GM08714 (cell line): ENCODE data around the gene LIX1.
"Not testable (repeated sequence)": the region's sequence is repeated elsewhere in the genome, so short reads cannot be mapped to it uniquely, and the experiment has no call there.

Experiments used
- H3K4me3 ChIP-seq: fragments of 200-500 bp; sonication (Bioruptor generic); 2 replicates; pipeline ENCODE4 v1.5.1; 2014; ENCODE audit warnings: mild to moderate bottlenecking, low read length, inconsistent platforms
- ZNF274 ChIP-seq: IDR thresholded peaks from 2 replicates; pipeline ENCODE4 v1.6.1; 2012; ENCODE audit warnings: mild to moderate bottlenecking, low read depth, low read length

Gene LIX1

DNA sequence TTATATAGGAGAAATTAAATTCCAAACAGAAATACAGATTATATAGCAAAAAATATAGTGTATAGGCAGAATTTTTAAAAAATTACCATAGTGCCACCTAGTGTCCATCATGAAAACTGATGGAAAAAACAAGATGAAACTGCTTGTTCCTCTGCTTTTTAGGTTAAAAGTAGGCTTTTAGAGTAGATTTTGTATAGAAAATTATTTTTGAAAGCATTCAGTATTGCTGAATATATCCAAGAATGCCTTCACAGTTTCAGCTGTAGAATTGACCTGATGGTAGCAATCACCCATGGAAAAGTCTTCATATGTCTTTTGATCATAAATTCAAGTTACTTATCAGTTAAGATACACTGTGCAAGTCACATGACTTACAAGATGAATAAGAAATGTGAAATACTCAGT lies 21.0 kb upstream of the LIX1 start:
- TF ChIP-seq ZNF274: no peak

DNA sequence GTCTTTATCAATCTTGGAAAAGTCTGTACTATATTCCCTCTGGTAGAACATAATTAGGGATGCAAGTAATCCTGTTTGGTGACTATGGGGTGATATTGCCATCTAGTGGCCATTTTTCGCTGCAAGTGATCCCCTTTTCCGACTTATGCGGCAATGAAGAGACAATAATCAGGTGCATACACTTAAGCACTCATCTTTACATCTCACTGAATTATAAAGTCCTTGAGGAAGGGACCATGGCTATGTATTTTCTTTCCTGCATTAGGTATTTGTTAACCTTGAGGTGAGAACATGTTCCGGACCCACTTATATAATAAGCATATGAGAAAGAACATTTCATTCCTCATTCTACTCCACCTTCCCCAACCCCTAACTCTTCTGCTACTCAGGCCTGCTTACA lies 19.6 kb upstream of the LIX1 start:
- no peak overlapping the region for H3K4me3 ChIP-seq
- no peak for TF ChIP-seq ZNF274

More for the DNA sequence above, 21.0 kb upstream of the LIX1 start:
- no peak overlapping the region for H3K4me3 ChIP-seq

DNA sequence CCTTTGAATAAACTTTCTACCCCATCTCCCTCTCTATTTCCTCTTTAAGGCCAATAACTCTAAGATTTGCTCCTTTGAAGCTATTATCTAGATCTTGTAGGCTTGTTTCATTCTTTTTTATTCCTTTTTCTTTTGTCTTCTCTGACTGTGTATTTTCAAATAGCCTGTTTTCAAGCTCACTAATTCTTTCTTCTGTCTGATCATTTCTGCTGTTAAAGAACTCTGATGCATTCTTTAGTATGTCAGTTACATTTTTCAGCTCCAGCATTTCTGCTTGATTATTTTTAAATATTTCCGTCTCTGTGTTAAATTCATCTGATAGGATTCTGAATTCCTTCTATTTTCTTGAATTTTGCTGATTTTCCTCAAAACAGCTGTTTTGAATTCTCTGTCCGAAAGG lies 15.3 kb upstream of the LIX1 start:
- H3K4me3 ChIP-seq: no peak overlapping the region
- no peak for TF ChIP-seq ZNF274

GRCh38 chr5:97151370-97151769 lies 9.0 kb upstream of the LIX1 start:
- TF ChIP-seq ZNF274: no peak

GRCh38 chr5:97150401-97150800 lies 8.0 kb upstream of the LIX1 start:
- H3K4me3 ChIP-seq: no peak overlapping the region
- no peak for TF ChIP-seq ZNF274

More at GRCh38 chr5:97151370-97151769, 9.0 kb upstream of the LIX1 start:
- H3K4me3 ChIP-seq: no peak overlapping the region

- H3K4me3 ChIP-seq: no peak overlapping the region
- no peak for TF ChIP-seq ZNF274
Measured at GRCh38 chr5:97149709-97150108, 7.3 kb upstream of the LIX1 start.

DNA sequence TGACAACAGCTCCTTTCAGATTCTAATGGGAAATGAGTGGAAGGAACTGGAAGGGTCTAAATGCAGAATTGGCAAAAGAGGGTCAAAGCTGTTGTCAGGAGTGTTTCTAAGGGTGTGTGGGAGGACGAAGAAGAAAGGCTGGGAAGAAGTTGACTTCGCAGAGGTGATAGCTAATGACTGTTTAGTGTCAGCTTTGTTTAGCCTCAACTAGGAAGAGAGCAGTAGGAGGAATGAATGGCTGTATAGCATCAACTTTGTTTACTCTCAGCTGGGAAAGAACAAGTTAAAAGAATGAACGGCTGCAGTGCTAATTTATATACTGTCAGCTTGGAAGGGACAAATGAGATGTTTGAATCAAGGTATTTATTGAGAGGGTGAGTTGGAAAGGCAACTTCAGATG lies 5.9 kb upstream of the LIX1 start:
- H3K4me3 ChIP-seq: no peak overlapping the region
- no peak for TF ChIP-seq ZNF274

DNA sequence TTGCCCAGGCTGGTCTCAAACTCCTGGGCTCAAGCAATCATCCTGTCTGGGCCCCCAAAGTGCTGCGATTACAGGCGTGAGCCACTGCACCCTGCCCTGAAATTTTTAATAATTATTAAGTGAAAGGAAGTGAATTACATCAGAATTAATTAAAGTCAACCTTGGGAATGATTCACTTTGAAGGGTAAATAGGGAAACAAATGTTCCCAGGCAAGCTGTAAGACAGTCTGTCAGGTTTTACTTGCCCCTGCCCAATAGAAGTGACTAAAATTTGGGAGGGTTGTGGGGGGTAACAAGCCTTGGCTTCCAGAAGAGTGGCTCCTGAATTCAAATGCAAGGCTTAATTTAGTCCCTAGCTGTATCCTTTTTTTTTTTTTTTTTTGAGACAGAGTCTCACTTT lies 1.3 kb upstream of the LIX1 start:
- no peak overlapping the region for H3K4me3 ChIP-seq
- no peak for TF ChIP-seq ZNF274

- H3K4me3 ChIP-seq: no peak overlapping the region
- TF ChIP-seq ZNF274: no peak
Measured at GRCh38 chr5:97141539-97141938, 872 bp downstream of the LIX1 start.

GRCh38 chr5:97141031-97141430 lies 1.4 kb downstream of the LIX1 start:
- H3K4me3 ChIP-seq: no peak overlapping the region
- TF ChIP-seq ZNF274: no peak

DNA sequence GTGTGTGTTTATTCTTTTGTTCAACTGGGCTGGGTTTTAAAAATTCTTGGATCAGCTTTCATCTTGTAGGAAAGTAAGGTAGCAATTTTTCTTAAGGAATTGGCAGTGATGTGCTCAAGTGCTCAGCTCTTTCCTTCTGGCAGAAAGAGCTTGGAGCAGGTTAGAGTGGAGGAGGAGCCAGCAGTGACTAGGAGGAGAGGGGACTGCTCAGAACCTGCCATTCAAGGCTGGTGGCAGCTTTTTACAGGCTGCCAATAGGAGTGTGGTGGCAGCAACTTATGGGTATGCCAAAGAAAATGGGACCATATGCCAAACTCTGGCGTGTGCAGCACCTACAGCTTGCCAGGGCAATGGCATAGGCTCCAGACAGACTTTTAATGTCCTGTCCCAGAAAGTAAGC lies 2.2 kb downstream of the LIX1 start:
- H3K4me3 ChIP-seq: not testable (repeated sequence)

GRCh38 chr5:97136475-97136874 lies 5.9 kb downstream of the LIX1 start:
- H3K4me3 ChIP-seq: no peak overlapping the region
- TF ChIP-seq ZNF274: no peak

DNA sequence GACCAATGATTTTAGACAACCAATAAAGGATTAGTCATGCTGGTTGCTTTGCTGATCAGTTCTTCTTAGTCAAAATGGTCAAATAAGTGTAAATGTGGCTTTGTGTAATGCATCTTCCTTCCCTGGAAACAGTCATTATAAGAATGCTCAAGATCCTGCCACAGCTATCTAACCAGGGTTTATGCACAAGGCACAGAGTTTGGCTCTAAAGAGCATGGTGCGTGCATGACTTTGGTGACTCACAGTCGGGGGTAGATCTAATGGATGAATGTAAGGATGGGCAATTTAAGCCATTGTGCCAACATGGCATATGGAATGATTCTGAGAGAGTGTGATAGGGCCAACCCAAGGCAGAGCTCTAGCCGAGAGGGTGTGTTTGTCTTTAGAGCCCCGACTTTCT lies 6.5 kb downstream of the LIX1 start:
- H3K4me3 ChIP-seq: no peak overlapping the region
- TF ChIP-seq ZNF274: no peak

DNA sequence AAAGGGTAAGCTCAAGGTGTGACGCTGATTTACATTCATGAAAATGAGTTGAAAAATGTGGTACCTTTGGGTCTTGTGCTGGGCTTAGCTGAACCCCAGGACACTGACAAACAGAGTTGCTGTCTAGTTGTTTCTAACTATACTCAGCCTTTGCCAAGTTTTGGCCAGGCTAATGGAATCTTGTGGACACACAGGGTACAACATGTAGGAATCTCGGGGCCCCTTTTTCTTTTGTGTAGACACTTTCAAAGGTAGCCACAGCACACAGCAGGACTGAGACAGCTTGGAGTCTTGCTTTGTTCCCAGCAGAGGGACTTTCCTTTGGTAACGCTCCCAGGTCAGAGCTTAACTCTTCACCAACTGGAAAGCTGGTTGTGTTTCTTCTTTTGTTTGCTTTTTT lies 7.8 kb downstream of the LIX1 start:
- no peak overlapping the region for H3K4me3 ChIP-seq
- TF ChIP-seq ZNF274: no peak

DNA sequence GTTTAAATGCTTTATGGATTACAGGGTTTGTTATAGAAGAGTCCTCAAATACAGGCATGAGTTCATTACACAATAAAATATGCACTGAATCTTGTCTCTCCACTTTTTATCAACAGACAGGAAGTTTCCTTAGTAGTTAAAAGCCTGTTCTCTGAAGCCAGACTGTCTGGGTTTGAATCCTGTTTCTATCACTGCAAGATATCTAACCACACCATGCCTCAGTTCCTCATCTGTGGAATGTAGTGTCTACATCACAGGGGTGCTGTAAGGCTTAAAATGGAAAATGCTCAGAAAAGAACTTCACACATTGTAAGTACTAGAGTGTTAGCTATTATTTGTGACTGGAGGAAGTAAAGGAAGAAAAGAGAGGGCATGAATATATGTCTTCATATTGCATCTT lies 9.3 kb downstream of the LIX1 start:
- no peak overlapping the region for H3K4me3 ChIP-seq
- TF ChIP-seq ZNF274: no peak

GRCh38 chr5:97131921-97132320 lies 10.5 kb downstream of the LIX1 start:
- no peak overlapping the region for H3K4me3 ChIP-seq
- TF ChIP-seq ZNF274: no peak

- TF ChIP-seq ZNF274: no peak
Measured at GRCh38 chr5:97131139-97131710, 11.2 kb downstream of the LIX1 start.

GRCh38 chr5:97127727-97128126 lies 14.7 kb downstream of the LIX1 start:
- no peak for TF ChIP-seq ZNF274
- H3K4me3 ChIP-seq: no peak overlapping the region

More at GRCh38 chr5:97131139-97131710, 11.2 kb downstream of the LIX1 start:
- H3K4me3 ChIP-seq: no peak overlapping the region
